ENCODE results near the gene RAB37.

Gene RAB37

DNA sequence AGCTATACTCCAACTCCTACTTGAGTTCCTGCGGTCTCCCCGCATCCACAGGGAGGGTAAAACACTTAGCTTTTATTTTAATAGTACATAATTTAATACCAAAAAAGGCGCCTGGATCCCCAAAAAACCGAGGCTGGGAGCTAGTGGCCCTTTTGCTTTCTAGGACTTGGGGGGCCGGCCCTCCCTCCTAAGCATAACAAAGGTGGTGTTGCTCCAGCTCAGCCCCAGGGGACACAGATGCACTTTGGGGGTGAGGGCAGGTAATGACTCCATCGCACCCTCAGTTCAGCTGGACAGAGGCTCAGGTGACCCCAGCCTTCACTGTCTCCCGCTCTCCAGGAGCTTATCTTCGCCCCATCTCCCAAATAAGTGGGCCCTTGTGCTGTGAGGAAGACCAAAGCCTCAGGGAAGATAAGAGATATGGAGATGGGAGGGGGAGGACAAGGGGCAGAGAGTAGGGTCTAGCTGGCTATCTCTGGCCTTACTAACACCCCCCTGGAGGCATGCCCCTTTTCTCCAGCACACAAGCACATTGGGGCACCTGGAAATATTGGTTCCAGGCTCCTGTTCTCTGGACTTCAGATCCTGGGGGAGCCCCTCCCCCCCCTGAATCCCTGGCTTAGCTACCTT, 8.6 kb downstream of the RAB37 start:
- DNase-seq, result no peak
- TF ChIP-seq POLR2A (IDR thresholded peaks at IDR 0.05; ENCODE audit: low read length), result no peak
- no peak for TF ChIP-seq GATA1 (IDR thresholded peaks at IDR 0.05; ENCODE audit: low read depth, low read length)

DNA sequence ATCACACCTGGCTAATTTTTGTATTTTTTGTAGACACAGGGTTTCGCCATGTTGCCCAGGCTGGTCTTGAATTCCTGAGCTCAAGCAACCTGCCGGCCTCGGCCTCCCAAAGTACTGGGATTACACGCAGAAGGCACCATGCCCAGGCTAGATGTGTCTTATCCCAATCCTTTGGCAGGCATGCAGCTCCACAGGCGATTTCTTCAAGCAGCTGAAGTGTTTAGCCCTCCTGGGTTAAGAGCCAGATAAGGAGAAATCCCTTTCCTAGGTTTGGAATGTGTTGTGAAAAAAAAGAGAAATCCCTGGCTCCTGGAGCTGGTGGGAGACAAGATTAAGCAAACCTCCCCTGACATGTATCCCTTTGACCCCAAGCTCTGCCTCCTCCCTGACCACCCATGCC, 9.3 kb downstream of the RAB37 start:
- DNase-seq, result no peak
- TF ChIP-seq POLR2A (IDR thresholded peaks at IDR 0.05; ENCODE audit: low read length) (no peak), GATA1 (IDR thresholded peaks at IDR 0.05; ENCODE audit: low read depth, low read length) (no peak)

DNA sequence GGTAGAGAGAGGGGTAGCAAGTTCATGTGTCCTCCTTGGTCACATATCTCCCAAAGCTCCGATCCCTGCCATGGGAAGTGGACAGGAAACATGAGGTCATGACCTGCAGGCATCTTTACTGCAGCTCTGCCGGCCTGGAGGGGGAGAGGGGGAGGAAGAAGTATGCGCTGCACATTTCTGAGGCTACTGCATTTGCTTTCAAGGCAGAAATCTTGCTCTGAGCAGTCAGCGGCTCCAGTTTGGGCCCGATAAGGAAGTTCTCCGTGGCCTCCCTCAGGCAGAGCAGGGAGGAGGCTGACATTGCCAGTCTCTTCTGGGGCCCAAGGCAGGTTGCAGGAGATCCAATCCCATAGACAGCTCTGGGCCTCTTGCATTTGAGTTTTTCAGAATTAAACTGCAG, 9.9 kb downstream of the RAB37 start:
- no peak for TF ChIP-seq GATA1 (IDR thresholded peaks at IDR 0.05; ENCODE audit: low read depth, low read length)
- TF ChIP-seq POLR2A (IDR thresholded peaks at IDR 0.05; ENCODE audit: low read length), result no peak
- peak; percentile 82 to 83 for DNase-seq

DNA sequence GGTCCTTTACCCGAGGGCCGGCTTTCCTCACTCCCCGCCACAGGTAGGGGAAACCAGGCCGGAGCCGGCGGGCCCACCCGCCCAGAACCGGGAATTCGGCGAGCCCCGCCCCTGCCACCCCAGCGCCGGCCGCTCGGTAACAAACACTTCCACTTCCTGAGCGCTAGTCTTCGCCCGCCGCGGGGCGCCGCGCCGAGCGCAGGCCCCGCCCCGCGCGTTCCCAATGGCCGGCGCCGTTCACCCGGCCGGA, 11.1 kb downstream of the RAB37 start:
- no peak for DNase-seq
- TF ChIP-seq GATA1 (IDR thresholded peaks at IDR 0.05; ENCODE audit: low read depth, low read length), result no peak
- TF ChIP-seq POLR2A (IDR thresholded peaks at IDR 0.05; ENCODE audit: low read length), result no peak

DNA sequence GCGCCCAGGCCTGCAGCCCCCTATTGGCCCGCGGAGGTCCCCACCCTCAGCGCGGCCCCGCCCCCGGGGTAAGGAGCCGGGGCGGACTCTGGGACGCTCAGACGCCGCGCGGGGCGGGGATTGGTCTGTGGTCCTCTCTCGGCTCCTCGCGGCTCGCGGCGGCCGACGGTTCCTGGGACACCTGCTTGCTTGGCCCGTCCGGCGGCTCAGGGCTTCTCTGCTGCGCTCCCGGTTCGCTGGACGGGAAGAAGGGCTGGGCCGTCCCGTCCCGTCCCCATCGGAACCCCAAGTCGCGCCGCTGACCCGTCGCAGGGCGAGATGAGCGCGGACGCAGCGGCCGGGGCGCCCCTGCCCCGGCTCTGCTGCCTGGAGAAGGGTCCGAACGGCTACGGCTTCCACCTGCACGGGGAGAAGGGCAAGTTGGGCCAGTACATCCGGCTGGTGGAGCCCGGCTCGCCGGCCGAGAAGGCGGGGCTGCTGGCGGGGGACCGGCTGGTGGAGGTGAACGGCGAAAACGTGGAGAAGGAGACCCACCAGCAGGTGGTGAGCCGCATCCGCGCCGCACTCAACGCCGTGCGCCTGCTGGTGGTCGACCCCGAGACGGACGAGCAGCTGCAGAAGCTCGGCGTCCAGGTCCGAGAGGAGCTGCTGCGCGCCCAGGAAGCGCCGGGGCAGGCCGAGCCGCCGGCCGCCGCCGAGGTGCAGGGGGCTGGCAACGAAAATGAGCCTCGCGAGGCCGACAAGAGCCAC, 11.6 kb downstream of the RAB37 start, which contains the start of gene NHERF1:
NHERF1 (plus strand) TSS at position 100 of the 750 bp plus-strand sequence; CDS start at position 319, 219 bp downstream.
- peak; percentile 92 to 95 for DNase-seq
- TF ChIP-seq POLR2A (IDR thresholded peaks at IDR 0.05; ENCODE audit: low read length), result peak; percentile 92
- TF ChIP-seq GATA1 (IDR thresholded peaks at IDR 0.05; ENCODE audit: low read depth, low read length), result no peak

DNA sequence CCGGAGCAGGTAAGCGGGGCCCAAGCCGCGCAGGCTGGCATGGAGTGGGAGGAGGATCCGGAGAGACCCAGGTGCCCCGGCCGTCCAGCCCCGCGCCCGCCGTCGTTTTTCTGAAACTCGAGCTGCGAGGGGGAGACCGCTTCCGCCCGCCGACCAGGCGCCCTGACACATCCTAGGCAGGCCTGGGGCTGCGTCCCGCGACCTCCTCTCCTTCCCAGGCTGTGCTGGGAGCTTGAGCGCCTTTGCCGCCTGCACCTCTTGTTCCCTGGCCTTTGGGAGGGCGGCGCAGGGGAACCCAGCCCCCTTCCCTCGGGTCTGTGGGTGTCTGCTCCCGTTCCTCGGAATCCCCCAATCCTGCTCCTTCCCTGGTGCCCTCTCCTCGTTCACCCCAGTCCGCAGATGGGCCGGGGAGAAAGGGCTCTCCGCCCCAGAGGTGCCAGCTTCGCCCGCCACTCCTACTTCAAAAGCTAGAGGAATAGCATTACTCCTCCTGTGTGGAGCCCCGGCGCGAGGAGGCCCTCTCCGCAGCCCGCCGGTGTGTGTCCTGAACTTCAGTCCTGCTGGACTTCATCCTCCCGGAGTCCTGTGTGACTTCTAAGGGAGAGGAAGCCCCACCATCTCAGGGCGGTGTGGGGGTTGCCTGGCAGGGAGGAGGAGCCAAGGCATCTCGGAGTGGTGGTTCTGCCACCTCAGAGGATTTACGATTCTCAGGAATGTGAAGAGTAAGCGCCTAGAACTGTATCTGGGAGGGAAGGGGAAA, 12.4 kb downstream of the RAB37 start:
- peak in 1 of 2 experiments; percentile 59 for DNase-seq
- TF ChIP-seq POLR2A (IDR thresholded peaks at IDR 0.05; ENCODE audit: low read length), result no peak
- TF ChIP-seq GATA1 (IDR thresholded peaks at IDR 0.05; ENCODE audit: low read depth, low read length), result no peak

DNA sequence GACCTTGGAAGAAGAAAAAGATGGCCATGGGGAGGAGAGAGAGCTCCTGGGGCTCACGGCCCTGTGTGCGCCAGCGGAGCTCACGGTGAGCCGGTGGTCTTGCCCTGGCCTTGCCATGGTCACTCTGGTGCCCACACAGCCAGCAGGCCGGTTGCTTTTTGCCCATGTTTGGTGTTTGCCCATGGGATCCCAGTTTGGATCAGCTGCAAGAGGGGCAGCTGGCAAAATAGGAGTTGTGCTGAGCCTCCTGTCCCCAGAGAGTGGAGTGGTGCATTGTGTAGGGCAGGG, 12.9 kb downstream of the RAB37 start:
- DNase-seq, result no peak
- TF ChIP-seq POLR2A (IDR thresholded peaks at IDR 0.05; ENCODE audit: low read length), result no peak
- no peak for TF ChIP-seq GATA1 (IDR thresholded peaks at IDR 0.05; ENCODE audit: low read depth, low read length)

DNA sequence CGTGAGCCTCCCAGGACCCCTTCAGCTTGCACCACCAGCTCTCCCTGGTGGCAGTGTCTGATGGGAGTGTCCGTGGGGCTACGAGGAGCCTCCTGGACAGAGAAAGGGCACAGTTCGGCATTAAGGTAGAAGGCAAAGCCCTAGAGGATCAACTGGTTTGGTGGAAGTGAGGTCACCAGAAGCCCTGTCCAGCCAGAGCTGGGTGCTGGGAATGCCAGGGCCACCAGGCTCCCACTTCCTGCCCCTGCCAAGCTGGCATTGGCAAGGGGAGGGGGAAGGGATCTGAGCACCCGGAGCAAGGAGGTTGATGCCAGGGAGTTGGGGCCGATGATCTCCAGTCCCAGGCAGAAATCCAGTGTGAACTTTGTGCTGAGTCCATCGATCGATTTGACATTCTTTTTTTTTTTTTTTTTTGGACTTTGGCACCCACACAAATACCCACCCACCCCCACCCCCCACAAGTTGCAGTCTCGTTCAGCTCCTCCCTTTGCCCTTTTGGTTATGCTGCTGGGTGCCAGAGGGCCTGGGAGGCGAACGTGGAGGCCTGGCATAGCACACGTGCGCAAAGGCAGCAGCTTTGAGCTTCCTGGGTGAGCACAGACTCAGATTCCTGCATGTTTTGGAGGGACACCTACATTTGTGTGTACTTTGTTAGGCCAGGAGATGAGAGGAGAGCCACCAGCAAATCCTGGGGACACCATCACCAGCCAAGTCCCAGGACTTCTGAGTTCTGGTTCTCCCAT, 13.4 kb downstream of the RAB37 start:
- DNase-seq, result no peak
- TF ChIP-seq POLR2A (IDR thresholded peaks at IDR 0.05; ENCODE audit: low read length), result no peak
- TF ChIP-seq GATA1 (IDR thresholded peaks at IDR 0.05; ENCODE audit: low read depth, low read length), result no peak

DNA sequence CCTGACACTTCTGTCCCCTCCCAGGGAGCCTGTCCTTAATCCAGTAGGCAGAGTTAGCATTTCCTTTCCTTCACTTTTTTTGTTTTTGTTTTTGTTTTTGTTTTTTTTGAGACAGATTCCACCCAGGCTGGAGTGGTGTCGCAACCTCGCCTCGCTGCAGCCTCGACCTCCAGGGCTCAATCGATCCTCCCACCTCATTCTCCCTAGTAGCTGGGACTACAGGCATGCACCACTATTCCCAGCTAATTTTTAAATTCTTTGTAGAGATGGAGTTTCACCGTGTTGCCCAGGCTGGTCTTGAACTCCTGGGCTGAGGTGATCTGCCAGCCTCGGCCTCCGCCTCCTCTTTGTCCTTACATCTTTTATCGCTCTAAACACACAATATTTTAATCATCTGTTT, 15.4 kb downstream of the RAB37 start:
- DNase-seq, result no peak
- TF ChIP-seq POLR2A (IDR thresholded peaks at IDR 0.05; ENCODE audit: low read length) (no peak), GATA1 (IDR thresholded peaks at IDR 0.05; ENCODE audit: low read depth, low read length) (no peak)

DNA sequence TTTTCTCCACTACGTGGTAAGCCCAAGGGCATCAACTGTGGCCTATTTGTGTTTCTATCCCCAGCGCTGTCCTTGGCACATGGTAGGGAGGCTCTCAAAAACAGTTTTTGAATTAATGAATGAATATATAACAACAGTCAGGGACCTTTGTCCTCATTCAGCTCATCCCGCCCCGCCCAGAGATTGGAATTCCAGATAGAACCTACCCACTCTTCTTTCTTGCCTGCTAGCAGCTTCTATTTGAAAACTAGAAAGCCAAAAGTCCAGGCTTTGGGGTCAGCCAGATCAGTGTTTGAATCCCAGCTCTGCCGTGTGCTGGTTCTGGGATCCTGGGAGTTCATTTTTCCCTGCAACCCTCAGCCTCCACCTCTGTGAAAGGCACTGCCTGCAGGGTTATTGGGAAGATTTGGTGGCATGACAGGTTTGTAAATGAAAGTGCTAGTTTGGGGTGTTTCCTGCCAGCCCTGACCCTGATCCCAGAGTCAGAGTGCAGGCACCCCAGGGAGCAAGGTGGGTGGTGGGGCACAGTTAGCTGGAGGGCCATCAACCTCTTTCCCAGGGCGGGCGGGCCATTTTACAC, 15.9 kb downstream of the RAB37 start:
- no peak for TF ChIP-seq POLR2A (IDR thresholded peaks at IDR 0.05; ENCODE audit: low read length)
- TF ChIP-seq GATA1 (IDR thresholded peaks at IDR 0.05; ENCODE audit: low read depth, low read length), result no peak
- no peak for DNase-seq

DNA sequence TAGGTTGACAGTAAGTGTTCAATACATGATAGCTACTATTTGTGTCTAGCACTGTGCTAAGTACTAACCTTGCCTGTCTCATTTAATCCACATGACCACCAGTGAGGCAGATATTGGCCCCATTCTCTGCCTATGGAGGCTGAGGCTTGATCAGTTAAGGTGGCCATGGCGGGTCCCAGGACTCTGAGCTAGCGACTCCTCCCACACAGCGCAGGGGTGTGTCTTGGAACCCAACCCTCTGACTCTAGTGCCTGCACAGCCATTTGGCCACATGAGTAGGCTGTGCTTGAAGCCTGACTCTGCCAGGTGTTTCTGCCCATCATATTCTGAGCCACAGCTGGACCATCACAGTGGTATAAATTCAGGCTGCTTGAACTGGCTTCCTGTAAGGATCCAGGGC, 17.8 kb downstream of the RAB37 start:
- TF ChIP-seq GATA1 (IDR thresholded peaks at IDR 0.05; ENCODE audit: low read depth, low read length), result no peak
- no peak for TF ChIP-seq POLR2A (IDR thresholded peaks at IDR 0.05; ENCODE audit: low read length)

DNA sequence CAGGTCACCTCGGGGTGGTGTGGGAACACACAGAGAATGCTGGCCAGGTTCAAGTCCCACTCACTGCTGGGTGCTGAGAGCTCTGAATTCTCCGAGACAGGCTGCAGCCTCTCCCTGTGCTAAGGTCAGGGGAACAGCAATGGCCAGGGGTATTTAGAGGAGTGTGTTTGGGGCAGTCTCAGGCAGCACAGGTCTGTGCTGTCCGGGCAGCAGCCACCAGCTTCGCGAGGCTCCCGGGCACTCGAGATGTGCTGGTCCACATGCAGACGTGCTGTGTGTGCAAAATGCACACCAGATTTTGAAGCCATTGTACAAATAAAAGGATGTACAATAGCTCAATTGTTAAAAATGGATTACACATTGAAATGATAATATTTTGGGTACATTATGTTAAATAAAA, 18.5 kb downstream of the RAB37 start:
- no peak for DNase-seq
- no peak for TF ChIP-seq GATA1 (IDR thresholded peaks at IDR 0.05; ENCODE audit: low read depth, low read length)
- TF ChIP-seq POLR2A (IDR thresholded peaks at IDR 0.05; ENCODE audit: low read length), result no peak

More for the DNA sequence above, 17.8 kb downstream of the RAB37 start:
- peak; percentile 69 to 75 for DNase-seq

DNA sequence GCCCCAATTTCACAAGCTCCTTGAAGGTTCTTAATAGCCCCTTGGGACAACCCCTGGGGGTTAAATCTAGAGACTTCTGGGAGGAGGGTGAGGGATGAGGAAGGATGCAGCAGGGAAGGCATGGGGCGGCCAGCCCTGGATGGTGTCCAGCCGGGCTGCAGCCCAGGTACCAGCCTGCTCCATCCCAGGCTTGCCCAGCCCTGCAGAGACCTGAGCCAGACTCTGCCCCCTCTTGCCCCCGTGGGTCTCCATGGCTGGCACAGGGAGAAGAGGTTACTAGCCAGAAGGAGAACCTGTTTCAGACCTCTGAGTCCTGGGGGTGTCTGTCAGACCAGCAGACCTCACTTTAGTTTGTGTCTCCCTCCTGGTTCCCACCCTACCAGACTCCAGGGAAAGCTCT, 19.8 kb downstream of the RAB37 start:
- DNase-seq, result no peak
- TF ChIP-seq GATA1 (IDR thresholded peaks at IDR 0.05; ENCODE audit: low read depth, low read length), result no peak

DNA sequence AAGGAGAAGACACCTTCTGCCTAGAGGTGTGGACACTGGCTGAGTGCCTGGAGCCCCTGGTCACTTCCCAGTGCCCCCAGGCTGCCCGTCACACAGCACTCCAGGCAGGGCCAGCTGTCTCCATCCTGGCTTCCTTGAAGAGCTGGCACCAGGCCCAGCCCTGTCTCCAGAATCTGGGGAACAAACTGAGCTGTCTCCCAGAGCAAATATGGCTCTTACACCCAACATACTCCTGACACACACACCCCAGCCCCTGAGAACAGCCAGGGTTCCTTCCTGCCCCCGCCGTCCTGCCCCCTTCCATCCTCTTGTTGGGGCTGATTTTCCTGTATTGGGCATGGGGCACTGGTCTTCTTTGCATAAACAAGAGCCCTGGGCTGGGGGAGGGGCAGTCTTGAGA, 20.4 kb downstream of the RAB37 start:
- DNase-seq, result no peak
- no peak for TF ChIP-seq GATA1 (IDR thresholded peaks at IDR 0.05; ENCODE audit: low read depth, low read length)
- TF ChIP-seq POLR2A (IDR thresholded peaks at IDR 0.05; ENCODE audit: low read length), result no peak

Data from erythroblast (primary cell).